DND-41 (cell line): ENCODE data around the gene GCSH.

ENCODE experiments used
- CTCF ChIP-seq: IDR thresholded peaks from 2 replicates; pipeline ENCODE4 v1.5.1; 2012; ENCODE audit warnings: borderline replicate concordance, low read length, moderate library complexity, mild to moderate bottlenecking; ENCODE audit not compliant: poor library complexity, severe bottlenecking; ENCODE audit errors: extremely low read depth
- EZH2 ChIP-seq: IDR thresholded peaks from 3 replicates; pipeline ENCODE4 v1.6.1; 2012; ENCODE audit warnings: borderline replicate concordance, low read depth, mild to moderate bottlenecking, moderate library complexity, low read length, inconsistent platforms; ENCODE audit not compliant: severe bottlenecking

GRCh38 chr16:81040842-81041241, 55.4 kb downstream of the GCSH start:
- TF ChIP-seq CTCF, result no peak
- no peak for TF ChIP-seq EZH2
